IMR-90 (cell line): Measurements from ENCODE around the gene OR1K1. TPM values are rescaled to one million over a fixed set of nuclear protein-coding genes. Genes with fewer than 3 reads are reported as not detected.

Experiments
- ATAC-seq: fragments of 200-7000 bp; cut with Tn5 transposase; 2 replicates; pipeline ENCODE4 v1.9.1; 2020; ENCODE audit warnings: low read depth, mild to moderate bottlenecking, moderate library complexity
- BruUV-seq: library from RNA; stranded (reverse); fragments of 400-500 nt; replicated peaks from 2 replicates; lab custom pipeline; 2021; lab: Mats Ljungman, UMichigan
- CTCF ChIA-PET: fragments of 300-600 bp; formaldehyde crosslinking; extraction: SDS; loops from one replicate; lab custom pipeline; 2021; ENCODE audit warnings: antibody characterized with exemption; lab: Yijun Ruan, JAX
- POLR2A ChIA-PET: fragments of 300-600 bp; sonication (Branson Sonifier 250); formaldehyde crosslinking; loops from one replicate; lab custom pipeline; 2022; ENCODE audit warnings: antibody characterized with exemption; ENCODE audit not compliant: unreplicated experiment; lab: Charles Lee
- DNase-seq: peaks from one replicate; pipeline ENCODE4 v3.0.0; 2013
- H2AFZ ChIP-seq: replicated peaks from 2 replicates; pipeline ENCODE3; 2013; ENCODE audit warnings: low read length, mild to moderate bottlenecking; ENCODE audit not compliant: poor library complexity
- H2AK5ac ChIP-seq: 2 replicates; pipeline ENCODE4 v1.6.1; 2013; ENCODE audit warnings: low read depth, low read length, inconsistent platforms
- H2AK9ac ChIP-seq: replicated peaks from 2 replicates; pipeline ENCODE3; 2013; ENCODE audit warnings: mild to moderate bottlenecking, low read depth, low read length, moderate library complexity; ENCODE audit not compliant: poor library complexity
- H2BK120ac ChIP-seq: 2 replicates; pipeline ENCODE4 v1.6.1; 2013; ENCODE audit warnings: low read depth, low read length, inconsistent platforms
- H2BK15ac ChIP-seq: 3 replicates; pipeline ENCODE4 v1.6.1; 2013; ENCODE audit warnings: low read depth, low read length, inconsistent platforms
- H2BK20ac ChIP-seq: 2 replicates; pipeline ENCODE4 v1.6.1; 2013; ENCODE audit warnings: low read depth, mild to moderate bottlenecking, inconsistent platforms, low read length, moderate library complexity
- H2BK5ac ChIP-seq: 2 replicates; pipeline ENCODE4 v1.6.1; 2013; ENCODE audit warnings: mild to moderate bottlenecking, low read depth, low read length, inconsistent platforms; ENCODE audit not compliant: poor library complexity, severe bottlenecking
- H3K14ac ChIP-seq: replicated peaks from 2 replicates; pipeline ENCODE4 v1.6.1; 2013; ENCODE audit warnings: low read depth, low read length, inconsistent platforms
- H3K18ac ChIP-seq: 2 replicates; pipeline ENCODE4 v1.6.1; 2013; ENCODE audit warnings: low read depth, low read length, control low read depth
- H3K23ac ChIP-seq: 2 replicates; pipeline ENCODE4 v1.6.1; 2013; ENCODE audit warnings: low read depth, low read length, inconsistent platforms
- H3K27ac ChIP-seq: 2 replicates; pipeline ENCODE4 v1.5.1; 2013; ENCODE audit warnings: mild to moderate bottlenecking, control low read depth, low read length; ENCODE audit not compliant: insufficient read depth
- H3K27me3 ChIP-seq: 2 replicates; pipeline ENCODE4 v1.6.1; 2013; ENCODE audit warnings: low read length; ENCODE audit not compliant: control insufficient read depth, insufficient read depth
- H3K36me3 ChIP-seq: 2 replicates; pipeline ENCODE4 v1.6.1; 2013; ENCODE audit warnings: low read length, mixed read lengths; ENCODE audit not compliant: control insufficient read depth, insufficient read depth
- H3K4ac ChIP-seq: 2 replicates; pipeline ENCODE4 v1.6.1; 2013; ENCODE audit warnings: low read depth, low read length, inconsistent platforms
- H3K4me1 ChIP-seq: 2 replicates; pipeline ENCODE4 v1.6.1; 2013; ENCODE audit warnings: low read length, mixed read lengths; ENCODE audit not compliant: control insufficient read depth, insufficient read depth
- H3K4me2 ChIP-seq: 2 replicates; pipeline ENCODE4 v1.6.1; 2013; ENCODE audit warnings: low read depth, mild to moderate bottlenecking, control low read depth, low read length, moderate library complexity
- H3K4me3 ChIP-seq: 2 replicates; pipeline ENCODE4 v1.5.1; 2013; ENCODE audit warnings: low read depth, mild to moderate bottlenecking, control low read depth, low read length, moderate library complexity; ENCODE audit not compliant: insufficient read depth
- H3K56ac ChIP-seq: 2 replicates; pipeline ENCODE4 v1.6.1; 2013; ENCODE audit warnings: low read length, inconsistent platforms; ENCODE audit not compliant: insufficient read depth; ENCODE audit errors: extremely low read depth
- H3K79me1 ChIP-seq, 2 experiments: 2 replicates each; pipeline ENCODE4 v1.6.1; 2013; ENCODE audit warnings: low read length in 2 of 2, inconsistent platforms in 1 of 2, low read depth in 1 of 2
- H3K9ac ChIP-seq: 2 replicates; pipeline ENCODE4 v1.6.1; 2013; ENCODE audit warnings: low read depth, low read length, control low read depth
- H3K9me1 ChIP-seq: 2 replicates; pipeline ENCODE4 v1.6.1; 2013; ENCODE audit warnings: low read length, inconsistent platforms; ENCODE audit not compliant: insufficient read depth
- H3K9me3 ChIP-seq: 2 replicates; pipeline ENCODE4 v1.6.1; 2013; ENCODE audit warnings: low read length; ENCODE audit not compliant: control insufficient read depth, insufficient read depth
- H4K20me1 ChIP-seq: 2 replicates; pipeline ENCODE4 v1.6.1; 2013; ENCODE audit warnings: low read length, inconsistent platforms; ENCODE audit not compliant: insufficient read depth
- H4K5ac ChIP-seq: 2 replicates; pipeline ENCODE4 v1.6.1; 2013; ENCODE audit warnings: mild to moderate bottlenecking, low read depth, low read length, control low read depth
- H4K8ac ChIP-seq, 2 experiments: 2 replicates each; pipeline ENCODE4 v1.6.1; 2013; ENCODE audit warnings: low read depth in 2 of 2, low read length in 2 of 2, control low read depth in 1 of 2, inconsistent platforms in 1 of 2
- H4K91ac ChIP-seq: 2 replicates; pipeline ENCODE4 v1.6.1; 2013; ENCODE audit warnings: low read depth, low read length, inconsistent platforms; ENCODE audit not compliant: insufficient read depth
- CHD1 ChIP-seq: IDR thresholded peaks from 2 replicates; pipeline ENCODE4 v1.6.1; 2012; ENCODE audit warnings: low read depth, low read length, improper control_type of control experiment
- ELK1 ChIP-seq: fragments of 150-350 bp; IDR thresholded peaks from 2 replicates; pipeline ENCODE4 v1.6.1; 2016; ENCODE audit warnings: low read depth, mild to moderate bottlenecking, low read length, moderate library complexity, borderline replicate concordance
- MAFK ChIP-seq: IDR thresholded peaks from 2 replicates; pipeline ENCODE4 v1.6.1; 2012; ENCODE audit warnings: low read depth, low read length, improper control_type of control experiment
- POLR2A ChIP-seq: IDR thresholded peaks from 2 replicates; pipeline ENCODE4 v1.6.1; 2012; ENCODE audit warnings: mild to moderate bottlenecking, low read depth, low read length
- RCOR1 ChIP-seq: IDR thresholded peaks from 2 replicates; pipeline ENCODE4 v1.6.1; 2012; ENCODE audit warnings: mild to moderate bottlenecking, low read length, improper control_type of control experiment; ENCODE audit not compliant: insufficient replicate concordance
- RFX5 ChIP-seq: IDR thresholded peaks from 2 replicates; pipeline ENCODE4 v1.8.0; 2012; ENCODE audit warnings: low read depth, mild to moderate bottlenecking, low read length, moderate library complexity
- SMC3 ChIP-seq: fragments of 150-350 bp; IDR thresholded peaks from 2 replicates; pipeline ENCODE4 v1.6.1; 2016; ENCODE audit warnings: low read depth, mild to moderate bottlenecking, antibody characterized with exemption, low read length, moderate library complexity
- dilution Hi-C: fragments of 300-500 bp; cut with HindIII; formaldehyde crosslinking; loops from one replicate; pipeline ENCODE4 v1.14.3; 2018; ENCODE audit warnings: low sequenced_read_pairs; ENCODE audit not compliant: unreplicated experiment
- in situ Hi-C: fragments of 300-500 bp; cut with MboI; formaldehyde crosslinking; loops from 3 replicates; pipeline ENCODE4 v1.14.3; 2019; ENCODE audit warnings: low sequenced_read_pairs, inconsistent platforms, mixed read lengths
- intact Hi-C: fragments of 100-400 bp; cut with micrococcal nuclease; formaldehyde crosslinking; loops from 2 replicates; pipeline ENCODE4 v1.10.0; 2022
- polyA plus RNA-seq, 3 experiments: library from polyadenylated mRNA; depleted of rRNA; stranded (reverse); fragments of >200 nt; gene quantifications; 2 replicates each; pipeline ENCODE4 v1.2.3, GENCODE V29; 2012; ENCODE audit warnings: low replicate concordance in 1 of 3
- total RNA-seq: library from RNA; depleted of rRNA; stranded (reverse); fragments of >200 nt; gene quantifications from 2 replicates; pipeline ENCODE4 v1.2.3, GENCODE V29; 2012

The OR1K1 gene
- total and polyA plus RNA-seq, 2 of the 4 experiments (the other 2 are of a cell fraction) = not detected

- Histone ChIP-seq H2BK15ac (no peak overlapping the region), H3K79me1 (peaks cover 11 to 21% of the 10 kb centered on the region in 2 experiments; a peak in 3 of 4 replicates), H3K18ac (no peak overlapping the region), H3K4me3 (no peak overlapping the region), H2AK9ac (no peak overlapping the region), H3K27me3 (no peaks in the 10 kb centered on the region), H3K4me2 (no peak overlapping the region), H3K9me1 (peaks cover 6% of the 10 kb centered on the region; the same call in 1 of the 2 replicates), H3K36me3 (peaks cover 17% of the 10 kb centered on the region), H4K91ac (no peak overlapping the region), H2AFZ (no peak overlapping the region), H3K56ac (no peak overlapping the region), H4K8ac (no peak overlapping the region), H3K9me3 (no peaks in the 10 kb centered on the region), H3K4ac (no peak overlapping the region), H3K4me1 (peaks cover 6% of the 10 kb centered on the region), H4K5ac (no peak overlapping the region), H3K27ac (no peak overlapping the region), H2AK5ac (no peak overlapping the region), H3K14ac (no peak overlapping the region), H2BK120ac (no peak overlapping the region), H3K9ac (no peak overlapping the region), H4K20me1 (no peaks in the 10 kb centered on the region), H2BK20ac (no peak overlapping the region), H2BK5ac (no peak overlapping the region), H3K23ac (no peak overlapping the region)
- no peak for ATAC-seq
- CTCF ChIA-PET = no interaction called here
- in situ Hi-C loops (loop anchor here (10.0 kb wide), 1 partner anchor 441 kb away; the partner anchor contains the start of gene PTGS1), dilution Hi-C loops (no loop called here), intact Hi-C loops (loop anchor here (10.0 kb wide), 1 partner anchor 721 kb away; the partner anchor contains the start of gene TTLL11)
- no TSS peak for BruUV-seq
- TF ChIP-seq CHD1 (no peak), RFX5 (no peak), RCOR1 (no peak), POLR2A (no peak), ELK1 (no peak), MAFK (no peak), SMC3 (no peak)
- POLR2A ChIA-PET = no interaction called here
- DNase-seq = no peak
Observed at GRCh38 chr9:122815544-122815943, 15.6 kb downstream of the OR1K1 start.
